SIG-M5 treated with dmso at 0.1 percent for 504 hours (cell line): Measurements from ENCODE around the gene TDRD12.
"Not testable (repeated sequence)": the region's sequence is repeated elsewhere in the genome, so short reads cannot be mapped to it uniquely, and the experiment has no call there.

Source experiments
- DNase-seq: peaks from one replicate; lab custom pipeline; 2025; ENCODE audit not compliant: unreplicated experiment; lab: John Stamatoyannopoulos, UW

TDRD12 gene

DNA sequence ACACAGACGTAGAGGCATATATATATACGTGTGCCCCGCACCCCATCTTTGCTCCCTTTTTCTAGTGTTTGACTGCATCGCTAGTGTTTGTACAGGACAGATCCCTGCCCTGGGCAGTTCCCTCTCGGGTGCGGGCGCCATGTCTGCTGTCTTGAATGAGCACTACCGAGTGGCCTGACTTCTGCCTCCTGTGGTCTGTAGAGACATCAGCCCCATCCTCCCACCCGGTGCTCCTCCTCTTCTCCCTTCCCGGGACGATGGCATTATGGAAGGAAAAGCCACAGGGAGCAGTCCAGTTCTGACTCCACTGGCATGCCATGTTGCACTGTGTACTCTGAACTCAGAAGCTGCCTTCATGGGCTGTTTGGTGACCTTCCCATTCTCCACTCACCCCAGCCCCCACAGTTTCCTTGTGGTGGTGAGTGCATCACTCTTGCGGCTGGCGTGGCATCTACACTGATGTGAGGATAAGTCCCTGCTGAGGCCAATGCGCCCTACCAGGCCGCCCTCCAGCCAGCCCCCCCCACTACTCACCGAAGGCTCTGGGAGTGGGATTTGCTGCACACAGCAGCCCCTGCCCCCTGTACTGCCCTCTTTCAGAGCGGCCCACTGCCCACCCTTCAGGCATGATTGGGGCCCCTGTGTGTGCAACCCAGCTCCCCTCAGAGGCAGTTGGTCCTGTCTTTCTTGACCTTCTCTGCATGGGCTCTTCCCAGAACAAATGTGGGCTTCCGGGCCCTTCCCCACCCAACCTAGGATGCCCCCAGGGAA, 25.2 kb downstream of the TDRD12 start:
- DNase-seq: no peak

DNA sequence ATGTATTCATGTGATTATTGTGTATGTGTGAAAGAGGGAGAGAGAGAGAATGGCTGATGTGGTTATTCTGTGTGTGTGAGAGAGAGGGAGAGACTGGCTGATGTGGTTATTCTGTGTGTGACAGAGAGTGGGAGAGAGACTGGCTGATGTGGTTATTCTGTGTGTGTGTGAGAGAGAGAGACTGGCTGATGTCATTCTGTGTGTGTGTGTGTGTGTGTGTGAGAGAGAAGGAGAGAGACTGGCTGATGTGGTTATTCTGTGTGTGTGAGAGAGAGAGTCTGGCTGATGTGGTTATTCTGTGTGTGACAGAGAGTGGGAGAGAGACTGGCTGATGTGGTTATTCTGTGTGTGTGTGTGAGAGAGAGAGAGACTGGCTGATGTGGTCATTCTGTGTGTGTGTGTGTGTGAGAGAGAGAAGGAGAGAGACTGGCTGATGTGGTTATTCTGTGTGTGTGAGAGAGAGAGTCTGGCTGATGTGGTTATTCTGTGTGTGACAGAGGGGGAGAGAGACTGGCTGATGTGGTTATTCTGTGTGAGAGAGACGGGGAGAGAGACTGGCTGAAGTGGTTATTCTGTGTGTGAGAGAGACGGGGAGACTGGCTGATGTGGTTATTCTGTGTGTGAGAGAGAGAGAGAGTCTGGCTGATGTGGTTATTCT, 26.2 kb downstream of the TDRD12 start:
- not testable (repeated sequence) for DNase-seq

DNA sequence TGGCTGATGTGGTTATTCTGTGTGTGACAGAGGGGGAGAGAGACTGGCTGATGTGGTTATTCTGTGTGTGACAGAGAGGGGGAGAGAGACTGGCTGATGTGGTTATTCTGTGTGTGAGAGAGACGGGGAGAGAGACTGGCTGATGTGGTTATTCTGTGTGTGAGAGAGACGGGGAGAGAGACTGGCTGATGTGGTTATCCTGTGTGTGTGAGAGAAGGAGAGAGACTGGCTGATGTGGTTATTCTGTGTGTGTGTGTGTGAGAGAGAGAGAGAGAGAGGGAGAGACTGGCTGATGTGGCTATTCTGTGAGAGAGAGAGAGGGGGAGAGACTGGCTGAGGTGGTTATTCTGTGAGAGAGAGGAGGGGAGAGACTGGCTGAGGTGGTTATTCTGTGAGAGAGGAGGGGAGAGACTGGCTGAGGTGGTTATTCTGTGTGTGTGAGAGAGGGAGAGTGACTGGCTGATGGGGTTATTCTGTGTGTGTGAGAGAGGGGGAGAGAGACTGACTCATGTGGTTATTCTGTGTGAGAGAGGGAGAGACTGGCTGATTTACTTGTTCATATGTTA, 27.1 kb downstream of the TDRD12 start:
- DNase-seq: not testable (repeated sequence)

DNA sequence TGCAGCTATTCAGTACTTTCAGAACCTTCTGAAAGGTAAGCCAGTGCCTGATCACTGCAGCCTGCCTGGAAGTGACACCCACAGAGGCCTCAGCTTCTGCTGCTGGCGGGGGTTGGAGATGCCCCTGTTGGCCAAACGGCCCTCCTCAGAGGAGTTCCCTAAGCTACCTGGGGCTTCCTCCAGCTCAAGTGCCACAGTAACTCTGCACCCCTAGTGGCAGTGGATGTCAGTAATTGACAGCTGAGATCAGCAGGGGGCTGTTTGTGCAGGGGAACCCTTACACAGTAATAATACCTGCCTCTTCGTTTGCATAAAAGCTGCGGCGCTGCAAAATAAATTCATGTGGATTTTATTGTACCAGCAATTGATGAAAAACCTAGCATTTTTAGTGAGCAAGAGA, 28.9 kb downstream of the TDRD12 start:
- peak; percentile 20 for DNase-seq

DNA sequence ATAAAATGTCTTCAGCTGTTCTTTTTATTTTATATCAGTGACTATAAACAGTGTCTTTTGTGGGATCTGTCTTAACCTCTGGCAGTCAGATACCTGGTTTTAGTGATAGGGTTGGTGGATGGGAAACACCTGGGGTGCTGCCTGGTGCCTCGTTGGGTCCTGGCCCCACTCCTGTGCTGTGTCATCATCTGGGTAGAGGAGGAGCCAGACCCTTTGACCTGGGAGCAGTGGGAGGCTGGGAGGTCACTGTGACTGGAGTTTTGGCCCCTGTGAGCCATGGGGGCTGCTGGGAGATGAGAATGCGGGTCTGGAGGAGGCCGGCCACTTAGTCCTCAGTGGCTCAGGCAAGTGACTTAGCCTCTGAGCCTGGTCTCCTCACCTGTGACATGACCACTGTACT, 29.4 kb downstream of the TDRD12 start:
- DNase-seq: no peak

DNA sequence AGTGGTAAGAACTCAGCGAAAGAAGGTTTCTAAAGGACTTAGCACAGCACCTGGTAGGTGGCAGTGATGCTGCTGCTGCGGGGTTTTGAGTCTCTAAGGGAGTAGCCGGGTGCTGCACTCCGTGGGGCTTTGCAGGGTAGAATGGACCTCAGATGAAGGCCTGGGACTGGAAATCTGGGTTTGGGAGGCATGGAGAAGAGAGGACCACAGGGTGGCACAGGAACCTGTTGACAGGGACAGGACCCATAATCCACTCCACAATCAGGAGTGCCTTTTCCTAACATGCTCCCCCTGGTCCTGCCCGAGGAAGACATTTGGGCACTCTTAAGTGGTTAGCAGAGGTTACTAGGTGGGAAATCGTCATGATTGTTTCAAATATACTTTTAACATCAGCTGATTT, 29.8 kb downstream of the TDRD12 start:
- DNase-seq: no peak

DNA sequence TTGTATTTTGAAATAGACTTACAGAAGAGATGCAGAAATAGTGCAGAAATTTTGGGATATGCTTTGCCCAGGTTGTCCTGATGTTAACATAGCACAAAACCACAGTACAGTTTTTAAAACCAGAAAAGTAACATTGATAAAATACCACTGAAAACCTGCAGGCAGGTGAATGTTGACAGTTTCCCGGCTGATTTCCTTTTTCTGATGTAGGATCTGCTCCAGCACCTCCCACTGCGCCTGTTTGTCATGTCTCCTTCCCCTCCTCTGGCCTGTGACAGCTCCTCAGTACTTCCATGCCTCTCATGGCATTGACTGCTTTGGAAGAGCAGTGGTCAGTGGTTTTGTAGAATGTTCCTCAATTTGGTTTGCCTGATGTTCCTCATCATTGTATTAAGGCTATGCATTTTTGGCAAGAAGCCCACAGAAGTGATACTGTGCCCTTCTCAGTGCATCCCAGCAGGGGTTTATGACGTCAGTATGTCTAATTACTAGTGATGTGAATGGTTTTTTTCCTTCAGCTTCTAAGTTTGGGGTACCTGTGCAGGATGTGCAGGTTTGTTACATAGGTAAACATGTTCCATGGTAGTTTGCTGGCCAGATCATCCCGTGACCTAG, 31.0 kb downstream of the TDRD12 start:
- peak; percentile 27 for DNase-seq

DNA sequence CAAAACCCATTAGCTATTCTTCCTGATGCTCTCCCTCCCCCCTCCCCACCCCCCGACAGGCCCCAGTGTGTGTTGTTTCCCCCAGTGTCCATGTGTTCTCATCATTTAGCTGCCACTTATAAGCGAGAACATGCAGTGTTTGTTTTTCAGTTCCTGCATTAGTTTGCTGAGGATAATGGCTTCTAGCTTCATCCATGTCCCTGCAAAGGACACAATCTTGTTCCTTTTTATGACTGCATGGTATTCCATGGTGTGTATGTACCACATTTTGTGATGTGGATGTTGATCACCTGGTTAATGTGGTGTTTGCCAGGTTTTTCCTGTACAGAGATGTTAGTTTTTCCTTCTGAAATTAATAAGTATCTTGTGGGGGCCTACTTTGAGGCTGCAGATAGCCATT, 31.5 kb downstream of the TDRD12 start:
- DNase-seq: no peak

DNA sequence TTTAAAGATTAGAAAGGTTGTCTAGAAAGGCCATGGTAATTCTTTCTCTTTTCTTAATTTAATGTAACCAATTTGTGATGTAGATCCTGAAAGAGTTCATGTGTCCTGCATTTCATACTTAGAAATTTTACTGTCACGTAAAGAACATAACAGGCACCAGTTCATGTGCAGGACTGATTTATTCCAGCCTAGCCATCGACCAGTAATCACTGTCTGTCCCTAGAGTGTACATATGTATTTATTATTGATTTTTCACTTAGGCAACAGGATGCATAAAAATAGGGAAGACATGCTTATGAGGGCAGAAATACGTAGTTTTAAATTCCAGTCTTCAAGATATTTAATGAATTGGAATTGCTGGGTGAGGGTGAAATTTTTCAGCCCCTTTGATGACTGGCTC, 37.6 kb downstream of the TDRD12 start:
- no peak for DNase-seq

DNA sequence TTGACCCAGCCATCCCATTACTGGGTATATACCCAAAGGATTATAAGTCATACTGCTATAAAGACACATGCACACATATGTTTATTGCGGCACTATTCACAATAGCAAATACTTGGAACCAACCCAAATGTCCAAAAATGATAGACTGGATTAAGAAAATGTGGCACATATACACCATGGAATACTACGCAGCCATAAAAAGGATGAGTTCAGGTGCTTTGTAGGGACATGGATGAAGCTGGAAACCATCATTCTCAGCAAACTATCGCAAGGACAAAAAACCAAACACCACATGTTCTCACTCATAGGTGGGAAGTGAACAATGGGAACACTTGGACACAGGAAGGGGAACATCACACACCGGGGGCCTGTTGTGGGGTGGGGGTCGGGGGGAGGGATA, 45.8 kb downstream of the TDRD12 start:
- DNase-seq: not testable (repeated sequence)

DNA sequence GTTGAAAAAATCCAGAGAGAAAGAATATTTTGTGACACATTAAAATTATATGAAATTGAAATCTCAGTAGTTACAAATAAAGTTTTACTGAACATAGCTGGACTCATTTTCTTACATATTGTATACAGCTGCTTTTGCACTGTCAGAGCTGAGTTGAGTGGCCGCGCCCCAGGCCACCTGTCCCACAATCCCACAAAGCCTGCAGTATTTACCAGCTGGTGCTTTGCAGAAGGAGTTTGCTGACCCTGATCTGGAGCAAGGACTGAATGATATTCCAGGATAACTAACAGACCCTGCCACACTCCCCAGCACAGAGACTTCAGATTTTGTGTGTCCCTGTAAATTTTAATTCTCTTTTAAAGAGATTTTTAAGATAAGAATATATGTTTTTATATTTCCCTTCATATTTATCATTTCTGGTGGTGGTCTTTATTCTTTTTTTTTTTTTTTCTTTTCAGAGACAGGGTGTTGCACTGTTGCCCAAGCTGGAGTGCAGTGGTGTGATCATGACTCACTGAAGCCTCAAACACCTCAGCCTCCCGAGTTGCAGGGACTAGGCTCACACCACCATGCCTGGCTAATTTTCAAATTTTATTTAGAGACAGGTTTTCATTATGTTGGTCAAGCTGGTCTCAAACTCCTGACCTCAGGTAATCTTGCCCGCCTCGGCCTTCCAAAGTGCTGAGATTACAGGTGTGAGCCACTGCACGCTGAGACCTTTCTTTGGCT, 48.5 kb downstream of the TDRD12 start:
- no peak for DNase-seq

DNA sequence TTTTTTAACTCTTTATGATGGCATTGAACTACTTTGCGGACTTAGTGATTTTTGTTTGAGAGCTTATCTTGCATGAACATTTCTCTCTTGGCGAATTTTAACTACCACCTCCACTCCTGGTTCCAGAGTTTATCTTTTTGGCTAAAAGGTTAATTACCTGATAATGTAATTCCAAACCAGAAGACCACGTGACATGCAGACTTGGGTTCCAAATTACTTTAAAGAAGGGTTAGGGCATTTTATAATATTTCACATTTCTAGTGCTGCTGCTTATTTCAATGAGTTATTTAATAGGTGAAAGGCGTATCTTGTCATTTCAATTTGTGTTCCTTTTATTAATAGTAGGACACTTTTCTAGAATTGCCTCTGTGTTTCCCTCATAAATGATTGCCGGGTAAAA, 52.0 kb downstream of the TDRD12 start:
- no peak for DNase-seq

DNA sequence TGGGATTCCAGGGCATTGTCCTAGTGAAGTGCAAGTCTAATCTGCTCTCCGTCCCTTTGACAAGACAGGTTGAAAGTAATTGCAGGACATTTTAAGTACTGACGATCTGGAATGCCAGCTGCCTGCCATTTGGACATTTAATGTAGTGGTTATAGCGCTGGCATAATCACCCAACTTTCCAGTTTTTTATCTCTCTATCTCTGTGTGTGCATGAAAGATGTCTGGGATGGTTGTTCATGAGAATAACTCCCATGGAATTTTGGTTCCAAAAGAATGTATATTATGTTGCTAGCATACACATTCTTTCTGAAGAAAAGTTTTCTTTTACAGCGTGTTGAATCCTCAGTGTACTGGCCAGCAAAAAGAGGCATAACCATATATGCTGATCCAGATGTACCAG, 53.6 kb downstream of the TDRD12 start:
- DNase-seq: no peak

DNA sequence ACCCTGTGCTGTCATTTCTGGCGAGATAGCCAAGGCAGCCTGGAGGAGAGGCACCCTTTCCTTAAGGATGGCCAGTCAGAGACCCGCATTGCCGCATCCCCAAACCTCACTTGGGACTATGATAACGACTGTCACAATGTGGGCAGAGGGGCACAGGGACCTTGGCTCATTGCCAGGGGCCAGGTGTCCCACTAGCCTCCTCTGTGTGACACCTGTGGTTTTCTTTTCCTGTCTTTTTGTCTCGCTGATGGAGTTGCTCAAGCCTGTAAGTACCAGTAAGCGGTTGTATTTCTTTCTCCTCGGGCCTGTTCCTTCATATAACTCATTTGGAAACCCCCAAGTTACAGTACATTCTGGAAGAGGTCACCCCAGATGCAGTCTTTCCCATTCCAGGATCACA, 59.5 kb downstream of the TDRD12 start:
- DNase-seq: no peak

DNA sequence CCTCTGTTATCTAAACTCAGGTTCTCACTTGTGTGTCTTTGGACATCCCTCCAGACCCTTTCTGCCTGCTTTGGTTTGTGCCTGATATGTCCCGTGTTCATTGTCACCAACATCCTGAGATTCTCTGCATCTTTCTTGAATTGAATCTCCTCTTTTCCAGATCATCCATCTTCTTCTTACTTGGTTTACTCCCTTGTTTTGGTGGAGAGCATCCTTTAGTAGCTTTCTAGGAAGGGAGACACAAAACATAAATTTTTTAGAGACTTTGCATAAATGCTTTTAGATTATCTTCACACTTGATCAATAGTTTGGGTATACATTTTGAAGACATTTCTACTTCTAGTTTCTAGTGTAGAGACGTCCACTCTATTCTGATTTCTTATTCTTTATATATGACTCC, 61.7 kb downstream of the TDRD12 start:
- no peak for DNase-seq

DNA sequence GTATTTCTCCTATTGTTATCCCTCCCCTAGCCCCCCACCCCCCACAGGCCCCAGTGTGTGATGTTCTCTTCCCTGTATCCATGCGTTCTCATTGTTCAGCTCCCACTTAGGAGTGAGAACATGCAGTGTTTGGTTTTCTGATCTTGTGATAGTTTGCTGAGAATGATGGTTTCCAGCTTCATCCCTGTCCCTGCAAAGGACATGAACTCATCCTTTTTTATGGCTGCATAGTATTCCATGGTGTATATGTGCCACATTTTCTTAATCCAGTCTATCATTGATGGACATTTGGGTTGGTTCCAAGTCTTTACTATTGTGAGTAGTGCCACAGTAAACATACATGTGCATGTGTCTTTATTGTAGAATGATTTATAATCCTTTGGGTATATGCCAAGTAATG, 62.5 kb downstream of the TDRD12 start:
- not testable (repeated sequence) for DNase-seq

DNA sequence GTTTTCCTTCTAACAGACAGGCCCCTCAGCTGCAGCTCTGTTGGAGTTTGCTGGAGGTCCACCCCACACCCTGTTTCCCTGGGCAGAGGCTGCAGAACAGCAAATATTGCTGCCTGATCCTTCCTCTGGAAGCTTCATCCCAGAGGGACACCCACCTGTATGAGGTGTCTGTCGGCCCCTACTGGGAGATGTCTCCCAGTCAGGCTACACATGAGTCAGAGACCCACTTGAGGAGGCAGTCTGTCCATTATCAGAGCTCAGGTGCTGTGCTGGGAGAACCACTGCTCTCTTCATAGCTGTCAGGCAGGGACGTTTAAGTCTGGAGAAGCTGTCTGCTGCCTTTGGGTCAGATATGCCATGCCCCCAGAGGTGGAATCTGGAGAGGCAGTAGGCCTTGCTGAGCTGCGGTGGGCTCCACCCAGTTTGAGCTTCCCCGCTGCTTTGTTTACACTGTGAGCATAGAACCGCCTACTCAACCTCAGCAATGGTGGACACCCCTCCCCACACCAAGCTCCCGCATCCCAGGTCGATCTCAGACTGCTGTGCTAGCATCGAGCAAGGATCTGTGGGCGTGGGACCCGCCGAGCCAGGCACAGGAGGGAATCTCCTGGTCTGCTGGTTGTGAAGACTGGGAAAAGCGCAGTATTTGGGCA, 67.7 kb downstream of the TDRD12 start:
- not testable (repeated sequence) for DNase-seq

DNA sequence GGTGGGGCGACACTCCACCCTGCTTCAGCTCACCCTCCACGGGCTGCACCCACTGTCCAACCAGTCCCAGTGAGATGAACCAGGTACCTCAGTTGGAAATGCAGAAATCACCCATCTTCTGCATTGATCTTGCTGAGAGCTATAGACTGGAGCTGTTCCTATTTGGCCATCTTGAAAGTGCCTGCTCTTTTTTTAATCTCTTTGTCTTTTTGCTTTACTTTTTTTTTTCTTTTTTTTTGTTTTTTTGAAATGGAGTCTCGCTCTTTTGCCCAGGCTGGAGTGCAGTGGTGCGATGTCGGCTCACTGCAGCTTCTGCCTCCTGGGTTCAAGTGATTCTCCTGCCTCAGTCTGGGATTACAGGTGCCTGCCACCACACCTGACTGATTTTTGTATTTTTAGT, 68.3 kb downstream of the TDRD12 start:
- not testable (repeated sequence) for DNase-seq

DNA sequence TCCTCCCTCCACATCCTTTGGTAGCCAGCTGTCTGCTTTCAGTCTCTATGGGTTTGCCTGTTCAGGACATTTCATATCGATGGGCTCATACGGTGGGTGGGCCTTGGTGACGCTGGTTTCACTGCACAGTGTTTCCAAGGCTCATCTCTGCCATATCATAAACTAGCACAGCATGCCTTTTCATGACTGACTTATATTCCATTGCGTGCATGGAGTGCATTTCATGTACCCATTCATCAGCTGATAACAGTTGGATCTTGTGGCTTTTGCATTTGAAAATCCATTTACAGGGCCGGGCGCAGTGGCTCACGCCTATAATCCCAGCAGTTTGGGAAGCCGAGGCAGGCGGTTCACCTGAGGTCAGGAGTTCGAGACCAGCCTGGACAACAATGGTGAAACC, 69.9 kb downstream of the TDRD12 start:
- no peak for DNase-seq

DNA sequence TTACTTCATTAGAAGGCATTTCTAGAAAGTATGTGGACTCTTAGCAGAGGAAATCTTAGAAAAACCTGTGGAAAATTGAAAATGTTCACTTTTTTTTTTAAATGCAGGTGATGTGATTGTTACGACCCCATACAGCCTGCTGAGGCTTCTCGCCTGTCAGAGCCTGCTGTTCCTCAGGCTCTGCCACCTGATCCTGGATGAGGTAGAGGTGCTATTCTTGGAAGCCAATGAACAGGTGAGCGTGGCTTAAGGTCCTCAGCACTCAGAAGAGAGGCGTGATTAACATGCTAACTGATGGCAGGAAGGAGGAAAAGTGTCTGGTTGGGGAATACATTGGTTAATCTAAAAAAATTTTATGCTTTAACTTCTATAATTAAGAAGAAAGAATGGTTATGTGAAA, 78.6 kb downstream of the TDRD12 start:
- DNase-seq: no peak

DNA sequence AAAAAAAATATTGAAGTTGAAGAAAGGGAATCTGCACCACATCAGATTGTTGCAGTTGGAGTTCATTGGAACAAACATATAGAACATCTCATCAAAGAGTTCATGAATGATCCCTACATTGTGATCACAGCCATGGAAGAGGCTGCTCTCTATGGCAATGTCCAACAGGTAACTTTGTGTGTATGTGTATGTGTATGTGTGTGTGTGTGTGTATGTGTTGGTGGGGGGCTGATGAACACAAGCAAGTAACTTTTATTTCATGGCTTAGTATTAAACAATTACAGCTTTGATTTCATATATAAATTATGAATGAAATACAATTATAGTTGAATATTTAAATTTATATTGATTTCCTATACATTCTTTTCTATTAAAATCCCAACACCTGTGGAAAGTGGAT, 80.6 kb downstream of the TDRD12 start:
- no peak for DNase-seq
